Cerebellar cortex (tissue), 1 donor: Measurements from ENCODE around the gene ZMIZ1.

Experiments
- DNase-seq: peaks from one replicate; pipeline ENCODE4 v3.0.0-alpha.2; 2015; ENCODE audit warnings: low spot score

ZMIZ1 gene

GRCh38 chr10:79155301-79156081, 86.7 kb downstream of the ZMIZ1 start:
- peak; percentile 28 for DNase-seq

GRCh38 chr10:79156334-79157274, 87.8 kb downstream of the ZMIZ1 start:
- DNase-seq: no peak

- no peak for DNase-seq
Observed at GRCh38 chr10:79158004-79158340, 89.2 kb downstream of the ZMIZ1 start.

GRCh38 chr10:79158402-79159097, 89.8 kb downstream of the ZMIZ1 start:
- DNase-seq: no peak

GRCh38 chr10:79159141-79159651, 90.4 kb downstream of the ZMIZ1 start:
- peak; percentile 24 for DNase-seq

GRCh38 chr10:79159785-79160184, 91.0 kb downstream of the ZMIZ1 start:
- peak; percentile 80 for DNase-seq

GRCh38 chr10:79160191-79160590, 91.4 kb downstream of the ZMIZ1 start:
- DNase-seq: no peak

- DNase-seq: no peak
Observed at GRCh38 chr10:79161557-79161956, 92.8 kb downstream of the ZMIZ1 start.

GRCh38 chr10:79162022-79162421, 93.3 kb downstream of the ZMIZ1 start:
- no peak for DNase-seq

- no peak for DNase-seq
Observed at GRCh38 chr10:79162861-79163665, 94.3 kb downstream of the ZMIZ1 start.

- DNase-seq: no peak
Observed at GRCh38 chr10:79163666-79163975, 94.9 kb downstream of the ZMIZ1 start.

- DNase-seq: no peak
Observed at GRCh38 chr10:79164075-79164474, 95.3 kb downstream of the ZMIZ1 start.

- DNase-seq: peak; percentile 87
Observed at GRCh38 chr10:79165070-79165778, 96.5 kb downstream of the ZMIZ1 start.

- peak; percentile 38 for DNase-seq
Observed at GRCh38 chr10:79166312-79166721, 97.6 kb downstream of the ZMIZ1 start.

GRCh38 chr10:79166741-79167140, 98.0 kb downstream of the ZMIZ1 start:
- DNase-seq: peak; percentile 85

GRCh38 chr10:79167537-79167936, 98.8 kb downstream of the ZMIZ1 start:
- DNase-seq: no peak

- DNase-seq: peak; percentile 54
Observed at GRCh38 chr10:79168210-79168609, 99.4 kb downstream of the ZMIZ1 start.

GRCh38 chr10:79170226-79170752, 101.5 kb downstream of the ZMIZ1 start:
- DNase-seq: no peak

GRCh38 chr10:79170993-79171392, 102.2 kb downstream of the ZMIZ1 start:
- no peak for DNase-seq

- no peak for DNase-seq
Observed at GRCh38 chr10:79171504-79171903, 102.7 kb downstream of the ZMIZ1 start.

- DNase-seq: no peak
Observed at GRCh38 chr10:79172881-79173280, 104.1 kb downstream of the ZMIZ1 start.
